ENCODE results near the gene NDUFA8.

Gene NDUFA8
- total RNA-seq: 14.0 to 39.2 (median 27.5) reads per million in 18 experiments

DNA sequence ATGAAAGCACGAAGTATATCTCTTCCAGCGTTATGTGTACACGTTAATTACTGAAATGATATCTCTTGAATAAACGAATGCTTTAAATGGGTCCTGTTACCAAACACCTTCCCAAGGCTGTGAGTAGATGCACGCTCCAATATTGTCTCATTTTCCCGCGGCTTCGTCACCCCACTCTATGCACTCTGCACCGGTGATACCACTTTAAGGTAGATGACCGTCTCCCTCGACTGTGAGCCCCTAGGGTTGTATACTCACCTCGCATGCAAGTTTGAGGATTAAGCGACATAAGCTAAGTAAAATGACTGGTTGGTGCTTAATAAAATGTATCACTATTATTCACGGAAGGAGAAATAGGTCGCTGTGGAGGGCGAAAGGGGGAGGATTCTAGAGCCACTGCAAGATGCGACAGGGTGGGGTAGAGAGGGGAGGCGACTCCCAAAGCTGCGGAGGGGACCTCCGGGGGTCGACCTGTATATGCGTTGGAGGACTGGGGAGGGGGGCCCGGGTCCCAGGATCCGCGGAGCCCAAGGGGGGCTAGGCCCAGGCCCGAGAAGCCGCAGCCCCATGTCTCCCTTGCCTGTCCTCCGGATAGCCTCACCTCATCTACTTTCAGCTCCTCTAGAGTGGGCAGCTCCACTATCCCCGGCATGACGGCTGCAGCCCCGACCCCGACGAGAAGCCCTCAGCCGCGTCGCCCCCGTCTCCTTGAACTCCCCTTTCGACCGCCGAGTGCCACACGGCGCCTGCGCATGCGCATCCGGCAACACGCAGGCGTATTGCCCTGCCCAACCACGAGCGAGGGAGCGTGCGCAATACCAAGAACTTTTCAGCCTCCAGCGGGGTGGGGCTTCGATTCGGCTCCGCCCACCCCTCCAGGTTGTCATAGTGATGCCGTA lies at the start of gene NDUFA8, which contains the start of gene MORN5:
TSS of gene NDUFA8 (minus strand) at position 754 of the 899 bp plus-strand sequence. CDS start at position 652, 102 bp downstream.
TSS of gene MORN5 (plus strand) at position 883 of the 899 bp plus-strand sequence. CDS start 65 bp downstream, outside the sequence.
- DNase-seq: peak; percentile 97 to 98

DNA sequence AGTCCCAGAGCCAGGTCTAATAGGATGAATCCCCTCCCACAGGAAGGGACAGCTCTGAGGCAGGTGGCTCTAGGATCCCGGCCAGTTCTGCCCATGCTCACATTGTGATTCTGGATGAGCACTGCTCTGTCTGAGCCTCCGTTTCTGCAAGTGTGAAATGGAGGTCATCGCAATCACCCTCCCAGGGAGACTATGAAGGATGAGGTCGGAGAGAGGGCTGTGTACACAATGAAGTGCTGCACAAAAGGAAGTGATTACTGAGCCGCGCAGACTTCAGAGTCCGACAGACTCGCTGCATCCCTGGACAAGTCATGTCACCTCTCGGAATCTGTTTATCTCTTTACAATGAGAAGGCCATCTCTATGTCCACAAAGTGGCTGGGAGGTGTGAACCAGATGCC lies 47.5 kb upstream of the NDUFA8 start:
- no peak for DNase-seq

DNA sequence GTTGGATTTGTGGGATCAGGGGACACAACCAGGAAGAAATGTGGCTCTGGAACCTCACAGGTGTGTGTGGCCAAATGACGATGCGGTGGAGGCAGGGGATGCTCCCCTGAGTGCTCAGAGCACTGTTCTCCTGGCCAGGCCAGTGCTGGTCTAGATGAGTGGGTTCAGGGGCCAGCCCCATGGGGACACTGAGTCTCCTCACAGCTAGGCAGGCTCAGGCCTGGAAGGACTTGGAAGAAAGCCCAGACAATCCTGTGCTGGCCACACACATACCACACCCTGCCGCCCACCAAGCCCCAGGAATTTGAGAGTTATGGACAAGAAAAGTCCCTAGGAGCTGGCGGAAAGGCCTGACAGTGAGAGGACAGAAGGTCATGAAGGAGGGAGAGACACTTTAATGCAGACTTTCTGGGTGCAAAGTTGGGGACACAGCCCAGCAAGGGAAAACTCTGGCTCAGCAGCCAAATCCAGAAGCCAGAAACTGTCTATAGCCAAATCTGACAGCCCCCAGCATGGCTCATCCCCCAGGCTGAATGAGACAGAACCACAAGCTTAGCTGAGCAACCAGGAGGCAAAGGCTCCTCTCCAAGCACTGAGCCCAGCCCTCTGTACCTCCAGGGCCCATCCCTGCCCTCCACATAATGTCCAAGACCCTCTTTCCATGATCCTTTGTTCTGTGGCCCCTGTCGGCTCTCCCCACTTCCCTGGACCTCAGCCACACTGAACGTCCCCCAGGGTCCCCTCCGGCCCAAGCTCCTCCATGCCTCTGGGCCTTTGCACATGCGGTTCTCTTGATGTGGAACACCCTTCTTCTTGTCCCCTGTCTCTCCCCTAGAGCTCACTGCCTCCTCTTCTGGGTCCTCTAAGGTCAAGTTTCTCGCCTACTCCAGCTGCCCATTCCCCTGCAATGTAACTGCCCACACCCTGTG lies 46.8 kb upstream of the NDUFA8 start:
- no peak for DNase-seq

DNA sequence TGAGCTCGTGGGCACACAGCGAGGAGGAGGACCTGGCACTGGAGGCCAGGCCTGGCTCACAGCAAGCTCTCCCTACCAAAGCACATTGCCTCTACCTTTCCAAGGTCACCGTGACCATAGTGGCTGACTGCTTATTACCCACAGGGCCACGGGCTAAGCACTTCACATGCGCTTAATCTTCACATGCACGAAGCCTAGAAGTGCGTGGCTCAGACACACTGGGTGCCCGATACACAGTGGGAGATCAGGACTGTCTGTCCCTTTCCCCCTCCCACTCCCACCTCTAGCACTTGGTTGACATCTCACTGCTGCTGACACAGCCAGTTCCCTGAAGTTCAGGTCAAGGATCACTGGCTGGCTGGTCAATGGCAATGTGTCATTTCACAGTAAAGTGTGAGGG lies 45.6 kb upstream of the NDUFA8 start:
- no peak for DNase-seq

GRCh38 chr9:122204491-122204890 lies 44.9 kb upstream of the NDUFA8 start:
- DNase-seq: no peak

- no peak for DNase-seq
Observed at GRCh38 chr9:122204055-122204454, 44.5 kb upstream of the NDUFA8 start.

- no peak for DNase-seq
Observed at GRCh38 chr9:122202111-122202510, 42.5 kb upstream of the NDUFA8 start.

DNA sequence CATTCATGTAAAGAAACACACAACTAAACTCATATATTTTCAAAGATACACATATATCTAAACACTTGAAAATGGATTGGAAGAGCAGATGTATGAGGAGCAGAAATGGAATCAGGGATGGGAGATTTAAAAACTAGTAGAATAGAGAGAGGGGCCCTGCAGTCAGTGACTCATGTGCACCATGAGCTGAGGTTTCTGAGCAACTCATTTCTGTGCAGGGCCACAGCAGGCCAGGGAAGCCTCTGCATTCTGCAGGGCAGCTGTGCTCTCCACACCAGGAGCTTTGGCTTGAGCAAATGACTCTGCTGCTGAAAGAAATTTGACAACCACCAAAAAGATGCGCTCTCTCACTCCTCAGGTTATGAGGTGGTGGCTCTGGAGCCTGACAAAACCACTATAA lies 42.1 kb upstream of the NDUFA8 start:
- no peak for DNase-seq

GRCh38 chr9:122200960-122201595 lies 41.5 kb upstream of the NDUFA8 start:
- no peak for DNase-seq

GRCh38 chr9:122197882-122198281 lies 38.3 kb upstream of the NDUFA8 start:
- no peak for DNase-seq

- DNase-seq: no peak
Observed at GRCh38 chr9:122197426-122197825, 37.8 kb upstream of the NDUFA8 start.

- DNase-seq: no peak
Observed at GRCh38 chr9:122195875-122196274, 36.3 kb upstream of the NDUFA8 start.

DNA sequence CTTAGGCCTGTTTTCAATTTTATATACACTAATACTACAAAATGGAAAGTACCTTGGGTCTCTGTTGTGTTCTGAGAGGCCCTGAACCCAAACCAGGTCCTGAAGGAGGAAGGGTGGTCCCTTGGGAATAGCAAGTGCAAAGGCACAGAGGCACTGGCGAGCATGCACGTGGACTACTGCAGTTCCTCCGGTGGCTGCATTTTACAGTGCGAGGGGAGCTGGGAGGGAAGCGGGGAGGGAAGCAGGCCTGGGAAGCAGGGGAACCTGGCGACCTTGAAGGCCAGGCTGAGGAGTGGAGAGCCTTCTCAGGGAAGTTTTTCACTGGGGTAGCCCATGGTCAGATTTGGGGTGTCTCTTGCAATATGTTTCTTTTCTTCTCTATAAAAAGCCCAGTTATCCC lies 34.1 kb upstream of the NDUFA8 start:
- no peak for DNase-seq

DNA sequence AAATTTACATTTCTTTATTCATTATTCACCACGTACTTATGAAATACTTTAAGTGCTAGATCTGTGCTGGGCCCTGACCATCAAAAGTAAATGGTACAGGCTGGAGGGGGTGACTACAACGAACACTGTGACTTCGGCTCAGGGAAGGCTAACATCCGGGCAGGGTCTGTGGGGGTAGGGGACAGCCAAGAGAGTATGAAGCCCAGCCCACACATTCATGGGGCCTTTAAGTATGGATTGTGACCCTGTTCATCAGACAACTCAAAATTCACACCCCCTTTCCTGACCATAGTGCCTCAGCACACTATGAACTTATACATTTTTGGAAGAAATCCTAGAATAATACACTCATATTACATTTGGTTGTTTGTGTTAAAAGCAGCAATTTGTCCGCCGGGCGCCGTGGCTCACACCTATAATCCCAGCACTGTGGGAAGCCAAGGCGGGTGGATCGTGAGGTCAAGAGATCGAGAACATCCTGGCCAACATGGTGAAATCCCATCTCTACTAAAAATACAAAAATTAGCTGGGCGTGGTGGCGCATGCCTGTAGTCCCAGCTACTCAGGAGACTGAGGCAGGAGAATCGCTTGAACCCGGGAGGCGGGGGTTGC lies 33.4 kb upstream of the NDUFA8 start:
- no peak for DNase-seq

- DNase-seq: no peak
Observed at GRCh38 chr9:122192261-122192875, 32.8 kb upstream of the NDUFA8 start.

DNA sequence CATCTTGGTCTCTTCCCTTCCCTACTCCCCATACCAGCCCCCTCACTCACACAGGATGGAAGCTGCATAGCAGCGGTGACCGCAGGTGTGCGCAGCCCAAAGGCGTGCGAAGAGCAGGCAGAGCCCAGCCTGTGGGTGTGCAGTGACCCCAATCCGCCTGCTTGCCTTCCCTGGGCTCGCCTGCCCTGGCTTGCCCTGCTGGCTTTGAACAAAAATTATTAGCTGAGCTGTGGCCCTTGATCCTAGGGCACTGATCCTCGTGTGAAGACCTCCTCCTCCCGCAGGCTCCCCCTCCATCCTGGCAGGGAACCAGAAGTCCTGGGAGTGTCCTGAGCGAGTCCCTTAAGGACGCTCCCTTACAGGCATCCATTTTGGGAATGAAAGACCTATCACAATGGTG lies 32.0 kb upstream of the NDUFA8 start:
- no peak for DNase-seq

DNA sequence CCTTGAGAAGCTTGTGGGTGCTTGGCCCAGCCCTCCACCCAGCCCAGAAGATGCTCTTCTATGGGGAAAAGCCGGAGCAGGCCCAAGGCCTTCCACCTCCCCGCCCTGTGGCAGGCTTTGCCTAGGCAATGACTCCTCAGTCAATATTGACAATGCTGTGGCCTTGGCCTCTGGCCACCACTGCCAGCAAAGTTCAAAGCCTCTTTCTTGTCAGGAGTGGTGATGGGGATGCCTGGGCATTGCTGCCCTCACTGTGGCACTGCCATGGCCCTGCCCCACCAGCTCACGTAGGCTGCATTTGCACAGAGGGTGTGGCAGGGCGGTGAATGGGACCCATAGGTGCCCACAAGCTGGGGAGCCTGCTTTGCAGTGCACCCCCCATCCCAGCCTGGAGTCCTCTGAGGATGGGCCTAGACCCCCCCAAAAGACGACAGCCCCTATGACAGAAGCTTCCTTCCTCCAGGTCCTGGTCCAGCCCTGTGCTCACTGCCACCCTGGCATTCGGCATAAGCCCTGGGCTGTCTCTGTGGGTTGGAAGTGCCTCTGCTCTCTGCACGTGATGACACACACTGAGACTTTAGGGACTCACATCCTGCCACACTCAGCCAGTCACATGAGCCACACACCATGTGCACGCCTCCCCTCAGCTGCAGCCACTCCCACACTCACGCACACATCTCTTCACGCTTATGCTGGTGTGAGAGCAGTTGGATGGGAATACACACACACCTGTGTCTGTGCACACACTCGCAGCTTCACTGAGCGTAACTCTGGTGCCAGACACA lies 31.2 kb upstream of the NDUFA8 start:
- DNase-seq: no peak

DNA sequence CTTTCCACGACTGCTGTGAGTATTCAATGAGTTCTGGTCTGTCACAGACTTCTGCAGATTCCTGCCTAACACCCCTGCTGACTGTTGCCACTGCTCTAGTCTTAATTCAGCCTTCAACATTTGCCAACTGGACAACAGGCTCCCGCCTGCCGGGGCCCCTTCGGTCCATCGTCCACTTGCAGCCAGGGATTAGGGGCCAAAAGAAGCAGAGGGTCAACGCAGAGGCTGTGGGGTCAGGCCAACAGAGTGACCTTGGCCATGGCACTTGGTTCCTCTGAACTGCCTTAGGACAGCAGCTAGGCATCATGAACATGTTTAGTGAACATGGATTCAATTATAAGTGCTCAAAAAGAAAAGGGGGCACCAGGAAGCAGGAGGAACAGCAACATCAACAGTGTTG lies 28.8 kb upstream of the NDUFA8 start:
- no peak for DNase-seq

GRCh38 chr9:122186777-122187470 lies 27.3 kb upstream of the NDUFA8 start:
- DNase-seq: no peak

- DNase-seq: no peak
Observed at GRCh38 chr9:122186301-122186700, 26.7 kb upstream of the NDUFA8 start.

Data from inflammatory macrophage (primary cell).